A549 (cell line): ENCODE measurements around the gene RAP1GAP2.

Source experiments
- EP300 ChIP-seq, 2 experiments: fragments of >200 bp; sonication (Bioruptor Twin); formaldehyde crosslinking; IDR thresholded peaks; 2 replicates in 1 of 2; 3 replicates in 1 of 2; pipeline ENCODE4 v1.6.1; 2016 to 2017
- KDM5A ChIP-seq: fragments of 200-600 bp; sonication (generic); IDR thresholded peaks from 2 replicates; pipeline ENCODE4 v1.6.1; 2016; ENCODE audit warnings: antibody characterized with exemption, mild to moderate bottlenecking

DNA sequence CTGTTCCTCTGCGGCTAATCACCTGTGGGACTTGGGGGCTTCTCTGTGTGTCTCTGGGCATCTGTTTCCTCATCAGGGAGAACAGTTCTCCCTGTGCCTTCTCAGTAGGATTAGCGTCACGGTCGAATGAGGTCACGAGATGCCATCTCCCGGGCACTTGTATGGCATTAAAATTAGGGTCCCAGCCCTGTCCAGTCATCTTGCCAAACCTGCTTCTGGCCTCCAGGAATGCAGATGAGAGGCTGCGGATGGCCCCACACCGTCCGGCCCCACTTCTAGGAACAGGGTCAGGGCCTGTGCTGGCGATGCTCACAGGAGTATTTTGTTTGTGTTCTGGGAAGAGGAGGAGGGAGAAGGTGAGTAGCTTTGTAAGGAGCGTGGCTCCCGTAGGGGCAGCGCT is 208.7 kb downstream of the RAP1GAP2 start:
- no peak for TF ChIP-seq KDM5A
- no peak for TF ChIP-seq EP300 (IDR thresholded peaks at IDR 0.05)
